K562 (cell line): Measurements from ENCODE around the gene ZNF613. TPM values are rescaled to one million over a fixed set of nuclear protein-coding genes. Genes with fewer than 3 reads are reported as not detected.

Source experiments
- AFF4 ChIP-seq: sonication (generic); formaldehyde crosslinking; IDR thresholded peaks from 2 replicates; pipeline ENCODE4 v1.8.0; 2023; ENCODE audit warnings: mild to moderate bottlenecking, missing genetic modification reagents
- BDP1 ChIP-seq: IDR thresholded peaks from 3 replicates; pipeline ENCODE4 v1.6.1; 2011; ENCODE audit not compliant: insufficient read length, insufficient read depth
- CBX3 ChIP-seq, 2 experiments: IDR thresholded peaks; 1 replicate in 1 of 2; 2 replicates in 1 of 2; pipeline ENCODE4 v1.6.1; 2012; ENCODE audit warnings: inconsistent platforms in 2 of 2, low read length in 2 of 2, borderline replicate concordance in 1 of 2, control low read depth in 1 of 2
- FOXP1 ChIP-seq: sonication (generic); formaldehyde crosslinking; IDR thresholded peaks from 2 replicates; pipeline ENCODE4 v1.8.0; 2022; ENCODE audit warnings: mild to moderate bottlenecking, missing genetic modification reagents
- GTF2F1 ChIP-seq: IDR thresholded peaks from 2 replicates; pipeline ENCODE4 v1.6.1; 2011; ENCODE audit warnings: low read depth, low read length, improper control_type of control experiment
- HMBOX1 ChIP-seq: sonication (generic); IDR thresholded peaks from 2 replicates; pipeline ENCODE4 v1.6.1; 2016
- HMGN3 ChIP-seq: IDR thresholded peaks from 2 replicates; pipeline ENCODE4 v1.6.1; 2011; ENCODE audit warnings: borderline replicate concordance, low read depth, mild to moderate bottlenecking, mixed read lengths, low read length; ENCODE audit not compliant: insufficient read length; ENCODE audit errors: extremely low read depth
- PHF8 ChIP-seq: fragments of 200-600 bp; sonication (generic); IDR thresholded peaks from 2 replicates; pipeline ENCODE4 v1.6.1; 2012; ENCODE audit warnings: mixed run types, mild to moderate bottlenecking, inconsistent platforms, low read length, moderate library complexity, borderline replicate concordance
- PRPF4 ChIP-seq: fragments of 200-400 bp; formaldehyde crosslinking; IDR thresholded peaks from one replicate; pipeline ENCODE4 v1.6.1; 2017; ENCODE audit warnings: low read length, low read depth, mild to moderate bottlenecking; ENCODE audit not compliant: insufficient read depth, poor library complexity, severe bottlenecking
- SMC3 ChIP-seq: conservative IDR thresholded peaks from 2 replicates; pipeline ENCODE4 v1.6.1; 2011; ENCODE audit warnings: low read depth, low read length, improper control_type of control experiment; ENCODE audit not compliant: insufficient read depth
- STAT5A ChIP-seq: IDR thresholded peaks from 2 replicates; pipeline ENCODE4 v1.6.1; 2012; ENCODE audit warnings: low read length, inconsistent platforms, borderline replicate concordance
- ZNF23 ChIP-seq: fragments of 250-450 bp; sonication (Bioruptor Pico); IDR thresholded peaks from 2 replicates; pipeline ENCODE4 v1.4.0; 2020; ENCODE audit warnings: mild to moderate bottlenecking
- ZNF407 ChIP-seq: fragments of 450-650 bp; IDR thresholded peaks from 2 replicates; pipeline ENCODE4 v1.6.1; 2016; ENCODE audit warnings: low read depth
- polyA plus RNA-seq, 8 experiments: library from polyadenylated mRNA; depleted of rRNA in 4 of 8; stranded (reverse) in 5 of 8; unstranded in 3 of 8; fragments of >200 nt; fragmentation: Nextera tagmentation in 2 of 8; fragmentation: Illumina TruSeq in 1 of 8; extraction: Ambion mirVana in 2 of 8; extraction: Trizol in 1 of 8; gene quantifications; 2 replicates each; pipeline versions ENCODE4 v1.2.1 to v1.2.3, GENCODE V29; 2011 to 2014; ENCODE audit warnings: inconsistent platforms in 1 of 8, missing spikeins in 1 of 8
- total RNA-seq, 7 experiments: library from RNA; depleted of rRNA in 6 of 7; stranded (reverse); fragments of >200 nt in 6 of 7; fragmentation: Illumina TruSeq in 2 of 7; extraction: Trizol in 2 of 7; gene quantifications; 2 replicates each; pipeline versions ENCODE4 v1.2.1 to v1.2.3, GENCODE V29; 2011 to 2021; ENCODE audit warnings: low replicate concordance in 1 of 7

Gene ZNF613
- total and polyA plus RNA-seq, 9 of the 15 experiments (the other 6 are each of a cell fraction or from before 2014, with no cell fraction given) = 2.1 to 4.5 (median 2.7) TPM

GRCh38 chr19:51926784-51927741 lies at the start of gene ZNF613 (continued):
- TF ChIP-seq ZNF407 (peak; percentile 97), PHF8 (peak; percentile 62; the same call in 1 of the 2 replicates), HMGN3 (no peak), BDP1 (no peak), PRPF4 (no peak), HMBOX1 (no peak), FOXP1 (CRISPR knock-in tag) (no peak), CBX3 (IDR thresholded peaks at IDR 0.05; ENCODE audit: borderline replicate concordance in 1 of 2, low read length in 2 of 2) (peak in 1 of 2 experiments; percentile 62; a peak in 2 of 3 replicates), AFF4 (0 out of 2 replicates have a peak, but pooled peaks have one; percentile 24), GTF2F1 (0 out of 2 replicates have a peak, but pooled peaks have one; percentile 37), ZNF23 (CRISPR knock-in tag) (no peak), STAT5A (no peak), SMC3 (no peak)
